DMS 273 (cell line): ENCODE data around the gene AGPAT4.
A peak's percentile ranks its signal among the peaks of the same experiment; 100 is the strongest.

ENCODE experiments used
- DNase-seq: peaks from one replicate; lab custom pipeline; 2025; ENCODE audit not compliant: unreplicated experiment; lab: John Stamatoyannopoulos, UW

Gene AGPAT4

GRCh38 chr6:161256407-161256806 is 17.5 kb downstream of the AGPAT4 start:
- no peak for DNase-seq

- no peak for DNase-seq
Observed at GRCh38 chr6:161255518-161255917, 18.3 kb downstream of the AGPAT4 start.

GRCh38 chr6:161254464-161255253 is 19.2 kb downstream of the AGPAT4 start:
- DNase-seq: no peak

DNA sequence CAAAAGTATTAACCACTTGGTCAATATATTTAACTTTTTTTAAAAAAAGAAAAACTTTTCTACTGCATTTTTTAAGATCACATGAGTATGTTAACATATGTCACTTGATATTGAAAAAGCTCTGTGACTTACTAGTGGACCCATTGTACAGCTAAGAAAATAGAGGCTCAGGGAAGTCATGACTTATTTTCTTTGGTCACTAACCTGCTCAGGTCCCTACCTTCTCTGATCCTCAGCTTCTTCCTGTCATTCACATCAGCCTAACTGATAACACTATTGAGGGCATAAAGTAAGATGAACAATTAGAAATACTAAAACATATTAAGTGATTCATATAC is 19.8 kb downstream of the AGPAT4 start:
- DNase-seq: no peak

GRCh38 chr6:161251345-161251744 is 22.5 kb downstream of the AGPAT4 start:
- DNase-seq: no peak

DNA sequence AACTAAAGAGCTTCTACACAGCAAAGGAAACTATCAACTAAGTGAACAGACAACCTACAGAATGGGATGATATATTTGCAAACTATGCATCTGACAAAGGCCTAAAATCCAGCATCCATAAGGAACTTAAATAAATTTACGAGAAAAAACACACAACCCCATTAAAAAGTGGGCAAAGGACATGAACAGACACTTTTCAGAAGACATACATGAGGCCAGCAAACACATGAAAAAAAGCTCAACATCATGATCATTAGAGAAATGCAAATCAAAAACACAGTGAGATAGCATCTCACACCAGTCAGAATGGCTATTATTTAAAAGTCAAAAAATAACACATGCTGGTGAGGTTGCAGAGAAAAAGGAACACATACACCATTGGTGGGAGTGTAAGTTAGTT is 24.5 kb downstream of the AGPAT4 start:
- DNase-seq: no peak

DNA sequence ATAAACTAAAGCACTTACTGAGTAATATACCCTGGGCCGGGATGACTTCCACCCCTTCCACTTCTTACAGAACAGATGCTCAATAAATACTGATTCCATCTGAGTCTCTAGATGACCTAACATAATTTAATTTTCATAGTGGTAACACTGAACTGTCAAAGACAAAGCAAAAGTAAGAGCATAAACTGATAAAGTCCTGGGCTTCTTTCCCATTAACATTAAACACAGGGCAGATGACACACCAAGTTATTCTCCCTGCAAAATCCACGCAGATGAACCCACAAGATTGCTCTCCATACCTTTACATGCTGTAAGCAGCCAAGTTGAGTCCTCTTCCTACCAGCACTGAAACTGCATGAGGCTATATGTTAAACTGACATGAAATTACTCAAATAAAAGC is 27.1 kb downstream of the AGPAT4 start:
- no peak for DNase-seq

DNA sequence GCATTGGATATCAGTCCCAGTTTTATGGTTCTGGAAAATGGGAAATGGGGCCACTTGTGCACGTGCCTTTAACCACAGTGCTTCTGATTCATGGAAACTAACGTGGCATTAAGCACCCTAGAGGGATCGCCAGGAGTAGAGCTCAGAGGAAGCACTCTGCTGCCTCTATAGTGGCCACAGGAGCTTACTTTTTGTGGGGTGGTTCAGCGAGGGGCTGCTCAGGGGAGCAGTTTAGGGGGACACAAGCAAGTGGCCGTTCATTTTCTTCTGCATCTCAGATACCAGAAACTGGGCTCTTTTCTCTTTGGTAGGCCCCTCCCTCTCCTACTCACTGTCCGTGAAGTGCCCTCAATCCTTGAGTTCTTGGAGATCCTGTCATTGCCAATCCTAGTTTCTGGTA is 28.5 kb downstream of the AGPAT4 start:
- DNase-seq: no peak

DNA sequence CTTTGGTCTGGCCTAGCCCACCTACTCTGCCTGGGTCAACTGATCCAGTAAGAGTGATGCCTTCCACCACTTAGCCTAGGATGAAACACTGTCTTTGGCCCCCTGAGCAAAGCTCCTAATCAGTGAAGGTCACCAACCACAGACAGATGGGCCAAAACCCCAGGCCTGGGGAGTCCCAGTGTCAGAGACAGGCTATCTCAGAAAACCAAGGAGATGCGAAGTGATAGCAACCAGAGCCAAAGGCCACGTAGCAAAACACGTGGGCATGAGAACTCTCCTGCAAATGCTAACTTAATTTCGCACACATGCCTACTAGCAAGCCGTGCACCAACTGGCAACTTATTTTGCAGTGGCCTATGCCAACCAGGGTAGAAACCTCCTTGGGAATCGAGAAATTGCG is 29.1 kb downstream of the AGPAT4 start:
- no peak for DNase-seq

DNA sequence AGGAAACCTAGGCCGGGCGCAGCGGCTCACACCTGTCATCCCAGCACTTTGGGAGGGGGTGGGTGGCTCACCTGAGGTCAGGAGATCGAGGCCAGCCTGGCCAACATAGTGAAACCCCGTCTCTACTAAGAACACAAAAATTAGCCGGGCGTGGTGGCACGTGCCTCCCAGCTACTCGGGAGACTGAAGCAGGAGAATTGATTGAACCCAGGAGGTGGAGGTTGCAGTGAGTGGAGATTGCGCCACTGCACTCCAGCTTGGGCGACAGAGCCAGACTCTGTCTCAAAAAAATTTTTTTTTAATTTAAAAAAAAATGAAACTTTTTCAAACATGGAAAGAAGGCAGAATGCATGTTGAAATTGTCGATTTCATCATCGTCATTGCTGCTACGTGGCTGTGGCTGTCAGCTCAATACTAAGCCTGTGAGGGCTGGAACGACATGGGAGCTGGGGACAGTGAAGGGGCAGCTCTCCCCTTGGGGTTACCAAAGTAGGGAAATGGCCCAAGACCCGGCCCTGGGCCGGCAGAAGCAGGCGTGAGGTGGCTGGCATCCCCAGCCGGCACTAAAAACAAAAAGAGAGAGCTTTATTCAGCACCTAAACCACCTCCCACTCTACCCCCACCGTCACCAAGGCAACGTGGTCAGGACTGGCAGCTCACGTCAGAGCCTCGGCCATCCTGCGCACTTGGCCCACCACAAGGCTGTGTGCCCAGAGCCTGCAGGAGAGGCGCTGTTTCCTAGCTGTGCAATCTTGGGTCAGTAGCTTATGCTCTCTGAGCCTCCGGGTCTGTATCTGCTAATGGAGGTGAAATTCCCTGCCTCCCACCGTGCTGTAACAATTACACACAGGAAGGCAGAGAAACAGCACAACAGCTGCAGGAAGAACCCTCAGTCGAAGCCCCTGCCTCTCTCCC is 30.8 kb downstream of the AGPAT4 start:
- no peak for DNase-seq

- DNase-seq: no peak
Observed at GRCh38 chr6:161242113-161242512, 31.7 kb downstream of the AGPAT4 start.

DNA sequence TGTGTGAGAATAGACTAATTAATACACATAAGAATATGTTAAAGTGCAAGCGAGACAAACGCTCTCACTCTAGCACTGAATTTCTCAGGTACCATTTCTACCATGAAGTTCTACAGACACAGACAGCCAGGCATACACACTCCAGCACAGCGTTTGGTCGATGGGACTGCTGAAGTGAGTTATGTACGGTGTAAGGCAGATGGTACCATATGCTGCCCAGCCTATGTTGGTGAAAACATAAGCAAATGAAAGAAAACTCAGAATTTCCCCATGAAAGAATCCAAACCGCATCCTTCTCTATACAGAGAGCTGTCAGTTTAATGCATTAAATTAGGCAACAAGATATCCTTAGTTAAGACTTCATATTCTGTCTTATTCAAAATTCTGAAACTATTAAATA is 34.9 kb downstream of the AGPAT4 start:
- no peak for DNase-seq

GRCh38 chr6:161238500-161238899 is 35.4 kb downstream of the AGPAT4 start:
- DNase-seq: no peak

GRCh38 chr6:161238081-161238480 is 35.8 kb downstream of the AGPAT4 start:
- DNase-seq: no peak

- no peak for DNase-seq
Observed at GRCh38 chr6:161237176-161237575, 36.7 kb downstream of the AGPAT4 start.

GRCh38 chr6:161235776-161236633 is 37.9 kb downstream of the AGPAT4 start:
- no peak for DNase-seq

DNA sequence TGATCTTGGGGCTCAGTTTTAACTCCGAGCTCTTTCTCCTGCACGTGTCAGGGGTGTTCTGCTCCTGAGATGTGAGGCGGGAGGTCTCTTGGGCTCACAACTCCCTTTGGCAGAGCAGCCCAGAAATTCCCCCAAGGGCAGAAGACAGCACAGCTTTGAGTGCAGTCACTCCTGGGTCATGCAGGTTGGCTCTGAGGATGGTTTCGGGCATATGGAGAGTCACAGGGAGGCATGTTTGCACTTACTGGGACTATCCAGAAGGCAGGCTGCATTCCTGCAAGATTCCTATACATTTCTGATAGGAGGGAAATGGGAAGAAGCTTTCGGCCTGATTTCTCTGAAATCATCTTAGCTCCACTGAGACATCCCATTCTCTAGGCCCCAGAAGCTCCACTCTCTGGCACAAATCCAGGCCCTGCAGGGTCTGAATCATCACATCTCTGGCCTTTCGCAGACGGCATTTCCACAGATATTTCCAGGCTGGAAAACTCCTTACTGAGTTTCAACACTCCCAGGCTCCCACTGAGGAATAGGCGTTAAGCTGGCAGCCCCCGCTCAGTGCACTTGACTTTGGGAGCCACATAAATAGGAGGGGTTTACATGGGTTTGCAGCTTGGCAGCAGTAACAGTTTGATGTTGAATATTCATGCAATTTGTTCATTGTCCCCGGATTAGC is 39.7 kb downstream of the AGPAT4 start:
- peak; percentile 32 for DNase-seq

GRCh38 chr6:161232467-161232866 is 41.4 kb downstream of the AGPAT4 start:
- DNase-seq: no peak

GRCh38 chr6:161232010-161232409 is 41.9 kb downstream of the AGPAT4 start:
- DNase-seq: no peak

- no peak for DNase-seq
Observed at GRCh38 chr6:161230339-161230738, 43.5 kb downstream of the AGPAT4 start.
